IPS-11a (cell line): Measurements from ENCODE around the gene ZNF732.
"Not testable (repeated sequence)": the region's sequence is repeated elsewhere in the genome, so short reads cannot be mapped to it uniquely, and the experiment has no call there.

Source experiments
- H3K4me3 ChIP-seq: one replicate; pipeline ENCODE4 v1.5.1; 2013; ENCODE audit warnings: low read depth, low read length, control low read depth

ZNF732 gene

DNA sequence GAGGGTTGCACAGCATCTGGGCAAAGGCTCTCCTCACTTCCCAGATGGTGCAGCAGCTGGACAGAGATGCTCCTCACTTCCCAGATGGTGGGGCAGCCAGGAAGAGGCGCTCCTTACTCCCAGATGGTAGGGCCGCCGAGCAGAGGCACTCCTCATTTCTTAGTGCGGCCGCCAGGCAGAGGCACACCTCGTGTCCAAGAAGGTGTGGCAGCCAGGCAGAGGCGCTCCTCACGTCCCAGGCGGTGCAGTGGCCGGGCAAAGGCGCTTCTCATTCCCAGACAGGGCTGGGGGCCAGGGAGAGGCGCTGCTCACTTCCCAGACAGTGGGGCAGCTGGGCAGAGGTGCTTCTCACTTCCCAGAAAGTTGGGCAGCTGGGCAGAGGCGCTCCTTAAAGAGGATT lies 48.8 kb downstream of the ZNF732 start:
- no peak overlapping the region for H3K4me3 ChIP-seq

DNA sequence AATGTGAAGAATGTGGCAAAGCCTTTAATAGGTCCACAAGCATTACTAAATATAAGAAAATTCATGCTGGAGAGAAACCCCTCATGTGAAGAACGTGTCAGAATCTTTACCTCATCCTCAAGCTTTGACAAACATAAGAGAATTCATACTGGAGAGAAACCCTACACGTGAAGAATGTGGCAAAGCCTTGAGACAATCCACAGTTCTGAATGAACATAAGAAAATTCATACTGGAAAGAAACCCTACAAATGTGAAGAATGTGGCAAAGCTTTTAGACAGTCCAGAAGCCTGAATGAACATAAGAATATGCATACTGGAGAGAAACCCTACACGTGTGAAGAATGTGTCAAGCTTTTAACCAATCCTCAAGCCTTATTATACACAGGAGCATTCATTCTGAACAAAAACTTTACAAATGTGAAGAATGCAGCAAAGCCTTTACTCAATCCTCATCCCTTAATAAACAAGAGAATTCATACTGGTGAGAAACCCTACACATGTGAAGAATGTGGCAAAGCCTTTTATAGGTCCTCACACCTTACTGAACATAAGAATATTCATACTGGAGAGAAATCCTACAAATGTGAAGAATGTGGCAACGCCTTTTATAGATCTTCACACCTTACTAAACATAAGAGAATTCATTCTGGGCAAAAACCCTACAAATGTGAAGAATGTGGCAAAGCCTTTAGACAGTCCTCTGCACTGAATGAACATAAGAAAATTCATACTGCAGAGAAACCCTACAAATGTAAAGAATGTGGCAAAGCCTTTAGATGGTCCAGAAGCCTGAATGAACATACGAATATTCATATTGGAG lies 51.1 kb downstream of the ZNF732 start:
- H3K4me3 ChIP-seq = no peak overlapping the region

DNA sequence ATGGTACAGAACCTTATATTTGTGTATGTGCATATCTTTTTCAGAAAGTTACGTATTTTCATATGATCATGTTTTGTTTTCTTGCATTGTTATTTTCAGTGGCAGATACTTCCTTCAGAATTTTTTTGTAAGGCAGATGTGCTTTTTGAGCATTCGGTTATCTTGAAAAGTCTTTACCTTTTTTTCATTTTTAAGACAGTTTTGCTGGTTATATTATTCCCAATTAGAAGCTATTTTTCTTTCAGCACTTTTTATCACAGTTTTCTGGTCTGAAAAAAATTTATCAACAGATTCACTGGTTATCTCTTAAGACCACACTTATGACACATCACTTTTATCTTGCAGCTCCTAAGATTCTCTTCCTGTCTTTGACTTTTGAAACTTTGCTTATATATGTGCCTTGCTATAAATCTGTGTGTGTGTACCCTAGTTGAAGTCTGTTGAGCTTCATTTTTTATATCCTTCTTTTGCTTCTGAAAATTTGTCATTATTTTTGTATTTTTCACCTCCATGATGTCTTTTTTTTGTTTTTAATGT lies 53.1 kb downstream of the ZNF732 start:
- H3K4me3 ChIP-seq = no peak overlapping the region

DNA sequence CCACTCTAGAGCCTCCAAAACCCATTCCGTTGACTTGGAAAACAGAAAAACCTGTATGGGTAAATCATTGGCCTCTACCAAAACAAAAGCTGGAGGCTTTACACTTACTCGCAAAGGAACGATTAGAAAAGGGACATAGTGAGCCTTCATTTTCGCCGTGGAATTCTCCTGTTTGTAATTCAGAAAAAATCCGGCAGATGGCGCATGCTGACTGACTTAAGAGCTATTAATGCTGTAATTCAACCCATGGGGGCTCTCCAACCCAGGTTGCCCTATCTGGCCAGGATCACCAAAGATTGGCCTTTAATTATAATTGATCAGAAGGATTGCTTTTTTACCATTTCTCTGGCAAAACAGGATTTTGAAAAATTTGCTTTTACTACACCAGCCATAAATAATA lies 60.8 kb downstream of the ZNF732 start:
- H3K4me3 ChIP-seq = no peak overlapping the region

DNA sequence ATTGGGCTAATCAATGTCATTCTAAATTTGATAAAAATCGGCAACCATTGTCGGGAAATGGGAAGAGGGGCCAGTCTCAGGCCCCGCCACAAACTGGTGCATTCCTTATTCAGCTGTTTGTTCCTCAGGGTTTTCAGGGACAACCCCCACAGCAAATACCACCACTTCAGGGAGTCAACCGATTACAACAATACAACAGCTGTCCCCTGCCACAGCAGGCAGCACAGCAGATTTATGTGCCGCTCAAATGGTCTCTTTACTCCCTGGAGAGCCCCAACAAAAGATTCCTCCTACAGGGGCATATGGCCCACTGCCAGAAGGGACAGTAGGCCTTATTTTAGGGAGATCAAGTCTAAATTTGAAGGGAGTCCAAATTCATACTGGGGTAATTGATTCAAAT lies 61.8 kb downstream of the ZNF732 start:
- no peak overlapping the region for H3K4me3 ChIP-seq

DNA sequence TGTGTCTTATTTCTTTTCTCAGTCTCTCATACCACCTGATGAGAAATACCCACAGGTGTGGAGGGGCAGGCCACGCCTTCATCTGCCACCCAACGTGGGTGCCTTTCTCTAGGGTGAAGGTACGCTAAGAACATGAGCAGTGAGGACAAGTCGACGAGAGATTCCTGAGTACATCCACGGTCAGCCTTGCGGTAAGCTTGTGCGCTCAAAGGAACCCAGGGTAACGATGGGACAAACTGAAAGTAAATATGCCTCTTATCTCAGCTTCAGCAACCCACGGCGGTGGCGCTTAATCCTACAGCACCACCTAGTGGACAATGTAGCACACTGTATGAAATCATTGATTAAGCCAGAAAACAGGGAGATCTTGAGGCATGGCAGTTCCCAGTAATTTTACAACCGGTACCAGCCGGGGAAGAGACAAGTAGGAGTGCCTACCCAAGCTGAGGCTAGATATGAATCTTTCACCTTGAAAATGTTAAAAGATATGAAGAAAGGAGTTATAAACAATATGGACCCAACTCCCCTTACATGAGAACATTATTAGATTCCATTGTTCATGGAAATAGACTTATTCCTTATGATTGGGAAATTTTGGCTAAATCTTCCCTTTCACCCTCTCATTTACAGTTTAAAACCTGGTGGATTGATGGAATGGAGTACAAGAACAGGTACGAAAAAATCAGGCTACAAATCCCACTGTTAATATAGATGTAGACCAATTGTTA lies 63.0 kb downstream of the ZNF732 start:
- no peak overlapping the region for H3K4me3 ChIP-seq

DNA sequence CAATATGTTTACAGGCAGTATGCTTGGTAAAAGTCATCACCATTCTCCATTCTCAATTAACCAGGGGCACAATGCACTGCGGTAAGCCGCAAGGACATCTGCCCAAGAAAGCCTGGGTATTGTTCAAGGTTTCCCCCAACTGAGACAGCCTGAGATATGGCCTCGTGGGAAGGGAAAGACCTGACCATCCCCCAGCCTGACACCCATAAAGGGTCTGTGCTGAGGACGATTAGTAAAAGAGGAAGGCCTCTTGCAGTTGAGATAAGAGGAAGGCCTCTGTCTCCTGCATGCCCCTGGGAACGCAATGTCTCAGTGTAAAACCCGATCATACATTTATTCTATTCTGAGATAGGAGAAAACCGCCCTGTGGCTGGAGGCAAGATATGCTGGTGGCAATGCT lies 63.9 kb downstream of the ZNF732 start:
- not testable (repeated sequence) for H3K4me3 ChIP-seq

DNA sequence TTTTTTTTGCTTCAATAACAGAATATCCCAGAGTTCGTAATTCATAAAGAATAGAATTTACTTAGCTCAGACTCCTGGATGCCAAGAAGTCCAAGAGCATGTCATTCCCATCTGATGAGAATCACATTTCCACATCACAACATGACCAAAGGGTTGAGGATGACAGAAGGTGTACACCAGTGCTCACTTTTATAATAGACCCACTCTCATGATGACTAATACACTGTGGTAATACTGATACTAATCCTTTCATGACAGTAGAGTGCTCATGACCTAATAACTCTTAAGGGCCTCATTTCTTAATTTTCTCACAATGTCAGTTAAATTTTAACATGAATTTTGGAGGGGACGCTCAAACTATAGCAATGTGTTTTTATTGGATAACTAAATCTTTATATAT lies 69.2 kb downstream of the ZNF732 start:
- H3K4me3 ChIP-seq = no peak overlapping the region

DNA sequence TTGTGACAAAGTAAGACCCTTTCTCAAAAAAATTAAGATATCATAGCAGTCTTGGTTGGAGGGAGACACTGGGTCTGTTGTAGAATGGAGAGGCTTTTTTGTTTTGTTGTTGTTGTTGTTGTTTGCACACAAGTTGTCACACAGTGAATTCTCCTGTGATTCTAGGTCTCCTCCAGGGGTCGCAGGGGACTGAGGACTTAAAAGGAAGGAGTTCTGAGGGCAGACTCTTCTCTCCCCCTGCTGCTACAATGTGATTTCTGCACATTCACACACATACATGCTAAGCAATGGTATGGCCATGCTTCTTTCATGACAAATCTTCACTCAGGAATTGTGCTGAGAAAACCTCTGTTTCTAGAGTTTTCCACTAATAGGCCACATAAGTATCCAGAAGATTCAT lies 71.1 kb downstream of the ZNF732 start:
- no peak overlapping the region for H3K4me3 ChIP-seq

DNA sequence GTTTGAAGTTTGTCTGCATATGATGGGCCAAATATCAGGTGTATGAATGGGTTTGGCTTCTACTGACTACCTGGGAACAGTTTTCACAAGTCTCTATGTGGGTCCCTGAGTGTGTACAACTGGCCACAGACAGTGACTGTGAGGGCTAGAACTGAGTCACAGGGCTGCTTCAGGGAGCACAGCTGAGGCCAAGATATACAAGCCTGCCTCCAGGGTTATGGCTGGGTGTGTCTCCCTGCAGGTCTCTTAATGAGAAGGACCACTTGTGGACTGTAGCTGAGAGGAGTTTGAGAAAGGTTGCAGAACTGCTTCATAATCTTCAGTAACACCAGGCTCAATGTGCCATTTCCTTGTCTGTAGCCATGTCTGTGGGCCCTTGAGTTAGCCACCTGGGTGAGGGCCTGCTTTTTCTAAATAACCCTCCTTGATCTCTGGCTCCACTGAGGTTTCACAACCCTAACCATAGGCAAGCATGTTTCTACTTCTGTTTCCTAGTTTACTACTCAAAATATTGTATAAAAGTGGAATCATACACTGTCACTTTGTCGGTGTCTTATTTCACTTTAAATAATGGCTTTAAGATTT lies 81.3 kb downstream of the ZNF732 start:
- H3K4me3 ChIP-seq = no peak overlapping the region
